Vagina (tissue), 2 donors: ENCODE data around the gene MEX3A. TPM values are rescaled to one million over a fixed set of nuclear protein-coding genes. Genes with fewer than 3 reads are reported as not detected.

Experiments
- DNase-seq, 2 donors: peaks; one replicate each; pipeline ENCODE4 v3.0.0-alpha.2; 2017; ENCODE audit errors: extremely low spot score in 2 of 2
- H3K27ac ChIP-seq: fragments of 200-600 bp; sonication (generic); one replicate; pipeline ENCODE4 v1.5.1; 2019
- H3K27me3 ChIP-seq: fragments of 200-600 bp; sonication (generic); one replicate; pipeline ENCODE4 v1.5.1; 2019
- H3K36me3 ChIP-seq, 2 donors: fragments of 200-600 bp; sonication (generic); one replicate each; pipeline ENCODE4 v1.5.1; 2017 to 2019
- H3K4me1 ChIP-seq: fragments of 200-600 bp; sonication (generic); one replicate; pipeline ENCODE4 v1.5.1; 2019
- H3K4me3 ChIP-seq, 2 donors: fragments of 200-600 bp; sonication (generic); 1 replicate in 1 of 2; 2 replicates in 1 of 2; pipeline ENCODE4 v1.5.1; 2016 to 2019
- H3K9me3 ChIP-seq: fragments of 200-600 bp; sonication (generic); one replicate; pipeline ENCODE4 v1.5.1; 2019
- POLR2A ChIP-seq, 2 donors: fragments of 450-650 bp; IDR thresholded peaks; one replicate each; pipeline ENCODE4 v1.6.1; 2017; ENCODE audit warnings: antibody characterized with exemption in 2 of 2, mild to moderate bottlenecking in 2 of 2, moderate library complexity in 2 of 2
- POLR2AphosphoS5 ChIP-seq, 2 donors: sonication (generic); formaldehyde crosslinking; IDR thresholded peaks; one replicate each; pipeline ENCODE4 v1.9.0; 2017; ENCODE audit warnings: antibody characterized with exemption in 2 of 2, mild to moderate bottlenecking in 2 of 2, low read depth in 1 of 2; ENCODE audit not compliant: insufficient read depth in 1 of 2
- intact Hi-C: fragments of 100-400 bp; cut with DNase I; formaldehyde crosslinking; loops from one replicate; pipeline ENCODE4 v1.15.1; 2023
- total RNA-seq: library from RNA; depleted of rRNA; stranded (reverse); fragments of >200 nt; gene quantifications from one replicate; pipeline ENCODE4 v1.2.3, GENCODE V29; 2016
- TF ChIP-seq, protein P1 (sequence below), 3 experiments: fragments of 450-650 bp in 2 of 3; fragments of 200-600 bp in 1 of 3; sonication (generic) in 1 of 3; IDR thresholded peaks; one replicate each; pipeline ENCODE4 v1.5.1; 2017 to 2019; ENCODE audit warnings: antibody characterized with exemption in 3 of 3, mild to moderate bottlenecking in 2 of 3, moderate library complexity in 2 of 3

The MEX3A gene, protein sequence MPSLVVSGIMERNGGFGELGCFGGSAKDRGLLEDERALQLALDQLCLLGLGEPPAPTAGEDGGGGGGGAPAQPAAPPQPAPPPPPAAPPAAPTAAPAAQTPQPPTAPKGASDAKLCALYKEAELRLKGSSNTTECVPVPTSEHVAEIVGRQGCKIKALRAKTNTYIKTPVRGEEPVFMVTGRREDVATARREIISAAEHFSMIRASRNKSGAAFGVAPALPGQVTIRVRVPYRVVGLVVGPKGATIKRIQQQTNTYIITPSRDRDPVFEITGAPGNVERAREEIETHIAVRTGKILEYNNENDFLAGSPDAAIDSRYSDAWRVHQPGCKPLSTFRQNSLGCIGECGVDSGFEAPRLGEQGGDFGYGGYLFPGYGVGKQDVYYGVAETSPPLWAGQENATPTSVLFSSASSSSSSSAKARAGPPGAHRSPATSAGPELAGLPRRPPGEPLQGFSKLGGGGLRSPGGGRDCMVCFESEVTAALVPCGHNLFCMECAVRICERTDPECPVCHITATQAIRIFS
- 1.2 TPM for total RNA-seq

DNA sequence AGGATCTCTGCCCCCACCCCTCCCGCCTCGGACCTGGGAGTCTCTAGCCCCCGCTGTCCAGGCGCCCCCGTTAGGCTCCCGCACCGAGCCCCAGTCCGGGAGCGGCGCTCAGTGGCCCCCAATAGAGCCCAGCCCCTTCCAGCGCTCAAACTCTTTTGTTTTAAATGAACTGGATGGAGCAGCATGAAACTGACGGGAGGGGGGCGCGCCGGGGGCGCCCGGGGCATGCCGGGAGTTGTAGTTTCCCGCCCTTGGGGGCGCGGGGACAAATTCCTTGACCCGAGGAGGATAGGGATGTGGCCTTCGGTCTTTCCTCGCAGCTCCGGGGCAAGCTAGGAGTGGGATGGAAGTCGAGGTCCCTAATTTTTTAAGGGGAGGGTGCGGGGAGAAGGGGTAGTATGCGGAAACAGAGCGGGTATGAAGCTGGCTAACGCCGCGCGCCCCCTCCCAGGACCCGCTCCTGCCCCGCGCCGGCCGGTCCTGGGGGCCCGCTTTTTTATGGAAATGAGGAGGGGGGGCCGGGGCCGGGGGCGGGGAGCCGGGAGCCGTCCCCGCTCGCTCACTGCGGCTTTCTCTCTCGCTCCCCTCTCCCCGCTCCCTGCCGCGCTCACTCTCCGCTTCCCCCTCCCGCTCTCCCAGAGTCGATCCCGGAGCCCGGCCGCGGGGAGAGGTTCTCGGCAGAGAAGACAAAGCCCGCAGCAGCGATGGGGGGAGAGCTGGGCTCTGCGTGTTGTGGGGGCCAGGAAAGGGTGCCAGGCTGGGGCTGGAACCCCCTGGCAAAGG lies at the start of gene MEX3A:
TSS of gene MEX3A (minus strand) at position 157 of the 783 bp plus-strand sequence. CDS start 467 bp downstream, outside the sequence.
- Histone ChIP-seq H3K4me1 (peaks cover 27% of the 10 kb centered on the region), H3K27me3 (no peaks in the 10 kb centered on the region), H3K27ac (peak within 1 kb of the TSS; percentile 77), H3K36me3 (no peaks in the 10 kb centered on the region), H3K9me3 (no peaks in the 10 kb centered on the region), H3K4me3 (peak within 1 kb of the TSS; percentile 55 to 86)
- TF ChIP-seq POLR2A (IDR thresholded peaks at IDR 0.05) = peak in 1 of 2 donors; percentile 38
- TF ChIP-seq POLR2AphosphoS5 (IDR thresholded peaks at IDR 0.05; ENCODE audit: insufficient read depth in 1 of 2, low read depth in 1 of 2) = peak; percentile 67 to 69
- TF ChIP-seq, protein P1, sequence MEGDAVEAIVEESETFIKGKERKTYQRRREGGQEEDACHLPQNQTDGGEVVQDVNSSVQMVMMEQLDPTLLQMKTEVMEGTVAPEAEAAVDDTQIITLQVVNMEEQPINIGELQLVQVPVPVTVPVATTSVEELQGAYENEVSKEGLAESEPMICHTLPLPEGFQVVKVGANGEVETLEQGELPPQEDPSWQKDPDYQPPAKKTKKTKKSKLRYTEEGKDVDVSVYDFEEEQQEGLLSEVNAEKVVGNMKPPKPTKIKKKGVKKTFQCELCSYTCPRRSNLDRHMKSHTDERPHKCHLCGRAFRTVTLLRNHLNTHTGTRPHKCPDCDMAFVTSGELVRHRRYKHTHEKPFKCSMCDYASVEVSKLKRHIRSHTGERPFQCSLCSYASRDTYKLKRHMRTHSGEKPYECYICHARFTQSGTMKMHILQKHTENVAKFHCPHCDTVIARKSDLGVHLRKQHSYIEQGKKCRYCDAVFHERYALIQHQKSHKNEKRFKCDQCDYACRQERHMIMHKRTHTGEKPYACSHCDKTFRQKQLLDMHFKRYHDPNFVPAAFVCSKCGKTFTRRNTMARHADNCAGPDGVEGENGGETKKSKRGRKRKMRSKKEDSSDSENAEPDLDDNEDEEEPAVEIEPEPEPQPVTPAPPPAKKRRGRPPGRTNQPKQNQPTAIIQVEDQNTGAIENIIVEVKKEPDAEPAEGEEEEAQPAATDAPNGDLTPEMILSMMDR (IDR thresholded peaks at IDR 0.05) = peak in 1 of 3 experiments; percentile 14
- intact Hi-C loops = no loop called here
- DNase-seq = no peak

- no peaks in the 10 kb centered on the region for H3K27me3 ChIP-seq
- no peak overlapping the region for H3K4me3 ChIP-seq
- peak overlapping the region; percentile 97 for H3K27ac ChIP-seq
- peaks cover 57% of the 10 kb centered on the region for H3K4me1 ChIP-seq
- intact Hi-C loops = loop anchor here (2.0 kb wide), 1 partner anchor 34 kb away; no protein-coding TSS in a partner anchor
- TF ChIP-seq POLR2A (IDR thresholded peaks at IDR 0.05) = no peak
- peak in 1 of 2 donors; percentile 7 for TF ChIP-seq POLR2AphosphoS5 (IDR thresholded peaks at IDR 0.05; ENCODE audit: insufficient read depth in 1 of 2, low read depth in 1 of 2)
- DNase-seq = no peak
- peaks cover 0 to 51% of the 10 kb centered on the region in 2 donors for H3K36me3 ChIP-seq
- H3K9me3 ChIP-seq = no peaks in the 10 kb centered on the region
Measured at GRCh38 chr1:156130578-156130942, 48.3 kb upstream of the MEX3A start.

GRCh38 chr1:156129687-156130577 lies 47.7 kb upstream of the MEX3A start:
- Histone ChIP-seq H3K4me3 (peak overlapping the region; percentile 23 to 35), H3K4me1 (peaks cover 63% of the 10 kb centered on the region), H3K36me3 (peaks cover 0 to 44% of the 10 kb centered on the region in 2 donors), H3K27me3 (no peaks in the 10 kb centered on the region), H3K9me3 (no peaks in the 10 kb centered on the region), H3K27ac (peak overlapping the region; percentile 97)
- no peak for DNase-seq
- intact Hi-C loops = loop anchor here (2.0 kb wide), 2 partner anchors 15 to 33 kb away; partner anchors contain the start of gene LMNA
- TF ChIP-seq, protein P1 (IDR thresholded peaks at IDR 0.05) = peak; percentile 95 to 99 (median 98)
- TF ChIP-seq POLR2AphosphoS5 (IDR thresholded peaks at IDR 0.05; ENCODE audit: insufficient read depth in 1 of 2, low read depth in 1 of 2) (peak; percentile 75 to 84), POLR2A (IDR thresholded peaks at IDR 0.05) (peak in 1 of 2 donors; percentile 7)

DNA sequence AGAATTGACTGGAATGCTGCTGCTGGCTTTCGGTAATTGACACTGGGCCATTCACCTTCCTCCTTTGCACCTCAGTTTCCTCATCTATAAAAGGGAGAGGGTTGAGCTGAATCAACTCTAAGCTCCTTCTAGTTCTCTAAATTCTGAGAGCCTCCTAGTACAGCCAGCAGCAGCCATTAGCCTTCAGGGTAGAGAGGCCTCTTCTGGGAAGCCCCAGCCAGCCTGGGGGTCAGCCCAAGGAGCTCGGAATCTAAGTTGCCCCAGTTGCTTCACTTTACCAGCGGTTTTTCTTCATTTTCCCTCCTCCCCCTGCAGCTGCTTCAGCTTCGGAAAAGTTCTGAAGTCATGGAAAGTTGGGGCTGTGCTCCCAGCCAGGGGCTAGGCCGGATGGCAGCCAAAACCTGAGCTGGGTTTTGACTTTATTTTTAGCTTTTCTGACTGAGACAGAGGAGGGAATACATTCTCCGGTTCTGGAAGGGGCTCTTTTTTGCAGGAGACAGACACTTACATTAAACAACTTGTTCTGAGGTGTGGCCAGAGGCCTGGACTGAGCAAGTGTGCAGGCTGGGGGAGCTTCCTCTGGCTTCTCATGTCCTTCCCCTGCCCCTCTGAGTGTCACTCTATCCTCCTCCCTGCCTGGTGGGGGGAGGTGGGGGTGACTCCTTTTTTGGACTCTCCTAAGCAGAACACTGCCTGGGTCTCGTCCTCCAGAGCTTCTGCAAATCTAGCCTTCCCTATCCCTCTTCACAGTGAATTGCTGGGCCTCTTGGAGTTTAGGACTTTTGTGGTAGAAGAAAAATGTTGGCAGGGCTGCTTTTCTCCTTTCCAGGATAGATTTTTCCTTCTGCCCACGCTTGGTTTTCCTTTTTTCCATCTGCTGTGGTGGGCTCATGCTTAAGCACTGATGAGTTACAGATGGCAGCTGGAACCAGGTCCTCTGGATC lies 46.7 kb upstream of the MEX3A start:
- TF ChIP-seq POLR2AphosphoS5 (IDR thresholded peaks at IDR 0.05; ENCODE audit: insufficient read depth in 1 of 2, low read depth in 1 of 2) = peak; percentile 68 to 71
- TF ChIP-seq, protein P1 (IDR thresholded peaks at IDR 0.05) = no peak
- peak in 1 of 2 donors; percentile 5 for TF ChIP-seq POLR2A (IDR thresholded peaks at IDR 0.05)
- no peak for DNase-seq
- Histone ChIP-seq H3K27me3 (no peaks in the 10 kb centered on the region), H3K36me3 (peaks cover 0 to 34% of the 10 kb centered on the region in 2 donors), H3K9me3 (no peaks in the 10 kb centered on the region), H3K4me3 (peak overlapping the region; percentile 23 to 35), H3K4me1 (peaks cover 73% of the 10 kb centered on the region), H3K27ac (peak overlapping the region; percentile 97)
- intact Hi-C loops = loop anchor here (2.0 kb wide), 1 partner anchor 14 kb away; the partner anchor contains the start of gene LMNA
